DMS 273 (cell line): ENCODE data around the gene SERPING1.
A peak's percentile ranks its signal among the peaks of the same experiment; 100 is the strongest.

Source experiments
- DNase-seq: peaks from one replicate; lab custom pipeline; 2025; ENCODE audit not compliant: unreplicated experiment; lab: John Stamatoyannopoulos, UW

Gene SERPING1

DNA sequence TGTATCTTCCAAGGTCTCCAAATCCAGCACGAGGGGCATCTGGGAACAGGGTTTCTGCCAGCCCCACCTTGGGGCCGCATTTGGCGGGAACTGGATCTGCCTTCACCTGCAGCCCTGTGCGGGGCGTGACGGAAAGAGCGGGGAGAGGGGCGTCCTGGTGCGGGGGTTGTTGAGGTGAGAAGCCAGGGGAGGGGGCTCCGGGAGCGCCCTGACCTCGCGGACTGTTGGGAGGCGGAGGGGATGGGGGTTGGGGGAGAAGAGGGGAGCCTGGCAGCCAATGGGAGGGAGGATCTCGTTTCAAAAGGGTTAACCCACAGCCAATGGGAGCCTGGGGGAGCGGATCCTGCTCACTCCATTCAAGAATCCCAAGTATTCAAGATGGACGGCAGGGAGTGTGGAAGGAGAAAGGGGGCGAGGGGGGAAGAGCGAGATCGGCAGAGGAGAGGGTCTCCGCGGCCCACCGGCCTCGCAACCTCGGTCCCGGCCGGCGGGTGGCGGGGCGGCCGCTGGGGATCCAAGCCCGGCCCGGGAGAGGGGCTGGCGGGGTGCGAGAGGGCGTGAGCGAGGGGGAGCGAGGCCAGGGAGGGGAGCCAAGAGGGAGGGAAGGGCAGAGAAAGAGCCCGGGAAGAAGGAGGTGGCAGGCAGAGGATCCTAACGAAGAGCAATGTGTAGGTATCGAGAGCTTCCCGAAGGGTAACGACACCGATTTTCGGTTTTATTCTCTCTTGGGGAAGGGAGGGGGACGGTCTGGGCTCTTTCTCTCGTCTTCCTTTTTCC, 40.7 kb downstream of the SERPING1 start:
- peak; percentile 80 for DNase-seq

DNA sequence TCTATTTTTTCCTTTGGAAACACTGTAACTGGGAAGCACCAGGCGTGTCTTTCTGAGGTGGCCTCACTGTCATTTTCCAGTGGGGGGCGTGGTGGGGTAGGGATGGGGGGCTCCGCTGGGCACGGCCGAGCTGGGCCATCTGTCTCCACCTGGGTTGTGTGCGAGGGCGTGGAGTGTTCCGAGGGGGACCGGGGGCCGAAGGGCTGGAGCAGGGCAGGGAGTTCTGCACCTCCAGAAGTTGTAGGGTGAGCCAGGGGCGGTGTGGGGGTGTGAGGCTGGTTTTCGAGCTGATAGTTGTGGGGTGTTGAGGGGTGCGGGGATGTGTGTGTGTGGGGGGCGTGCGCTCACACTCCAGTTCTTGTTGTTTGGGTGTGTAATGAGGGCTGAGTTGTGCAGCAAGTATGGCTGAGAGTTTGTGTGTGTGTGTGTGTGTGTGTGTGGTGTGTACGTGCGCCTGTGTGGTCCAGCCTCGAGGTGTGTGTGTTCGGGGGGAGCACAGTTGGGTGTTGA, 41.4 kb downstream of the SERPING1 start:
- no peak for DNase-seq

DNA sequence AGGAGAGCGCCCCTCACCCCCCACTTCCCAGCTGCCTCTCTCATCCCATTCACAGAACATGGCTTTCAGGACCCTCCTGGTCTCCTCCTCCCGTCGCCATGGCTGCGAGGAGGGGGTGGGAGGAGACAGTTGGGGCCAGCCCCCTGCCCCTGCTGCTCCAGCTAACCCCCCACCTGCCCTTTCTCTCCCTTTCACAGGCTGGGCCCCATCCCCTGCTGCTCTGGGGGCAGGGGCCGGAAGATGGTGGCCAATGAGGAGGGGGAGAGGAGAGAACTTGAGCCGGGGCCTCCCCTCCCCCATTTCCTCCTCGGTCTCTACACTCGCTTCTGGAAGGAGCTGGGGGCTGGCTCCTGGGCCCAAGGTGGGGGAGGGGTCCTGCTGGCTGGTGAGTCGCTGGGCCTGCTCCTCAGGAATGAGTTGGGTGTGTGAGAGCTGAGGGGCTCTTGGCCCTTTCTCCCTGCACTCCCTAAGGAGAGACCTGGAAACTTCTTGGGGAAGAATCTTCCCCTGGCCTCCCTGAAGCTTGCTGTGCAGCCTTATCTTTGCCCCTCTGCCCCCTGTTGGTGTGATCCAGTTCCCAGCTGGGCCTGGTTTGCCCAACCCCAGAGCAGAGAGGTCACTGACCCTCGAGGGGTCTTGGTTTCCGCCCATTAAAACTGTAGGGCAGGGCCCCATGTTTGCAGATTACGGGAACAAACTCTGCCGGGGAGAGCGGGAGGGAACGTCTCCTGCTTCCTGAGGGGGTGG, 42.0 kb downstream of the SERPING1 start:
- peak; percentile 38 for DNase-seq

DNA sequence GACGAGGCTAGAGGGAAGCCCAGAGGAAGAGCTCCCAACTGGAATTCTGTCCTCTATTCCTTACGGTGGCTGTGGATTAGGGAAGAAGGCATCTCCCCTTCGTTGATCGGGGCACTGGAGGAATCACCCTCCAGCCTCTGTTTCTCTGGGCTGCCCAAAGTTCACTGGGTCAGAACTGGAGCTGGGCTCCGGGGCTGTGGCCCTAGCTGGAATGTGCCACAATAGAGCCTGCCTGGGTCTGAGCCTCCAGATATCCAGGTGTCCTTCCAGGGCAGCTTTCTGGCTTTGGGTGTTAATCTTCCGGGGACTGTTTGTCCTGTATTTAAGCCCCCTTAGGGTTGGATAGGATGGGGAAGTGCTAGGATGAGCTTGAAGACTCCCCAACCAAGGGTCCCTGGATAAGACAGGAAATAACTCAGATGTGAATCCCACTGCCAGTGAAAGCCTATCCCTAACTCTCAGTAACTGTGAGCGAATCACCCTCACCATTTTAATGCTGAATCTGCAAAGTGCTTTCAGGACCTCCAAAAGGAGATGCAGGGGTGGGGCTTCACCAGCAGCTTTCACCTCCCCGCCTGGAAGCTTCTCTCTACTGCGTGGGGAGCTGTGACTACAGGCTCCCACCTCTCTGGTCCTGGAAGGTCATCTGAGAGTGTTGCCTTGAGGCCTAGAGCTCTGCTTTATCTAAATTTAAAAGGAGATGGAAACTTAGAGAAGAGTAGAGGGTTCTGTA, 42.7 kb downstream of the SERPING1 start:
- no peak for DNase-seq

DNA sequence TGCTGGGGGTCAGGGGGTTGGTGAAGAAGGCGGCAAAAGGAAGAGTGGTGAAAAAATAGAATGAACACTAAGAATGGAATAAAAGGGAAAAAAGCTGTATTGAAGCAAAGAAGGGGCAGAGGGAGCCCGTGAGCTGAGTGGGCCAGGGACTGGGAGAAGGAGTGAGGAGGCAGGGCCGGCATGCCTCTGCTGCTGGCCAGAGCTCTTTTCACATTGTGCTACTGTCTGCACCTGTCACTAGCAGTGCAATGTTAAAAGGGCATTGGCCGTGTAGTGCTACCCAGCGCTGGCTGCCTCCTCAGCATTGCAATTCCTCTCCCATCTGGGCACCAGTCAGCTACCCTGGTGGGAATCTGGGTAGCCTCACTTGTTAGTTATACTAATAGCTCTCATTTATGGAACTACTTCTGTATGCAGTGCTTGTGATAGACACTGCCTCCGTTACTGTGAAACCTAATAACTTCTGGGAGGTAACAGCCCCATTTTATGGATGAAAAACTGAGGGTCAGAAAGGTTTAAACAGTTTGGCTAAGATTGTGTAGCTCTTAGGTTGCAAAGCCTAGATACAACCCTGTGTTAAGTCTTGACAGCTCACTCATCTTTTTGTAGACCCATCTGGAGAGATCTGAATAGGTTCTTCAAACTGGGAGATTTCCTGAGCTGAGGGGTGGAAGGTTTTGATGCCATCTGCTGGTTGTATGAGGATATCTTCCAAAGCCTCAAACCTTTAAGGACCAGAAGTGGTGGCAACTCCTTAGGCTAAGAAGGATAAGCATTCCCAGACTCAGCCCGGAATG, 43.7 kb downstream of the SERPING1 start:
- peak; percentile 63 for DNase-seq

DNA sequence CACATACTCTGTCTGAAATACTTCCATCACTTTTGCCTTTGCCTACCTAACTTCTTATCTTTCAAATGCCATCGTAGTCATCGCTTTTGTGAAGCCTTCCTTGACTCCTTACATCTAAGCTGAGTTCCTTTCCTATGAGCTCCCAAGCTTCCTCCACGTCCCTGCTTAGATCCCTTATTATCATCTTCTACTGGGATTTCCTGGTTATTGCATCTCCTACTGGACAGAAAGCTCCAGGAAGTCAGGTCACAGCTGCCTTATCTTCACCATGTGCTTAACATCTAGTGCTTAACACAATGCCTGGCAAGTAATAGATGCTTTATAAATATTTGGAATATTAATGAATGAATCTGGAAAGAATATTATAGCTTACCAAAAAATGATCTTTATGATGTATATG, 46.3 kb downstream of the SERPING1 start:
- no peak for DNase-seq

DNA sequence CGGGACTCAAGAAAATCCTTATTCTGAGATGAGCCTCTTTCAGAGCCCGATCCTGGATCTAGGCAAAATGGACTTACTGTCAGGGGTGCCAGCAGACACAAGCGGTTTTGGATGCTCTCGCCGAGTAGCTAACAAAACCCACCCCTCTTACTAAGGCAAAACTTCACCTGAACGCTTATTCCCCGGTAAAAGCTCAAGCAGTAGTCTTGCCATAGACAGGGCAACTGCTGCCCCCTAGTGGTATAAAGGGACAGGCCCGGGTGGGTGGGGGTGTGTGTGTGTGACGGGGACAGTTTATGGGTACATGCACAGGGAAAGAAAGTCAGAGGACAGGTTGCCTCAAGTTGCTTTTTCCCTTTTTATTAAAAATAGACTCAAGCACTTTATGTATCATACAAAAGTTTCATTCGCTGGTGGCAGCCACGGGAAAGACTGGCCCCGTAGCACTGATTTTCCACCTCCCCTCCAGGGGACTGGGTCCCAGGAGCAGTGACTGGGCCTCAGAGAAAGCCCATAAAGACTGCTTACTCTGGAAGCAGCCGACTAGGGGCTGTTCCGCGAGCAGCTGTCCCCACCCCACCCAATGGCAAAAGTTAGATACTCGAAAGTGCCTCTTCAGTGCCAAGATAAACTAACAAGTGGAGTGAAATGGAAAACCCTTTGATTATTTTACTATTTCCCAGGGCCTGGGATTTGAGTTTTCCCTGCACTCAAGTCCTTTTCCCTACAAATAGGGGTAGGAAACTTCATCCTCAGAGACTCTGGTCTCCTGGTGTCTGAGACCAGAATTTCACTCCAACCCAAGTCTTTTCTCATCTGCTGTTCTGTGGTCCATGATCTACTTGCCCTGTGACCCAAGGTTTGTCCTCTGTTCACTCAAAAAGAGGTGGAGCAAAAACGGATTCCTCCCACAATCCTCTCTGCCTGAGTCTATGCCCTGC, 47.5 kb downstream of the SERPING1 start:
- peak; percentile 84 for DNase-seq

DNA sequence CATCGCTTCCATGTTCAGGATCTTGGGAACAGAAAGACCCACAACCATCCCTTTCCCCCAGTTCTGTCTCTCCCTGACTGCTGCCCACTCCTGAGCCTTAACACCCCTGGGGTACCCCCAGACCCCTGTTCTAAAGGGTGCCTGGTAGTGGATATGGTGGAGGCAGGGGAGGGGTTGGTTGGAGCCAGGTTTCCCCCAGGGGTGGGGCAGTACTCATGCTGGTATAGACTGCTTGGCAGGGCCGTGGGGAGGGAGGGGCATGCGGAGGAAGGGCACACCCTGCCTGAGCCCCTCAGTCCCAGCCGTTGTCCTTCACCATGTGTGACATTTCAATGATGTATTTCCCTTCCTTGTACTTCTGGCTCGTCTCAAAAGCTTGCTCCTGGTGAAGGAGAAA, 48.2 kb downstream of the SERPING1 start:
- no peak for DNase-seq

DNA sequence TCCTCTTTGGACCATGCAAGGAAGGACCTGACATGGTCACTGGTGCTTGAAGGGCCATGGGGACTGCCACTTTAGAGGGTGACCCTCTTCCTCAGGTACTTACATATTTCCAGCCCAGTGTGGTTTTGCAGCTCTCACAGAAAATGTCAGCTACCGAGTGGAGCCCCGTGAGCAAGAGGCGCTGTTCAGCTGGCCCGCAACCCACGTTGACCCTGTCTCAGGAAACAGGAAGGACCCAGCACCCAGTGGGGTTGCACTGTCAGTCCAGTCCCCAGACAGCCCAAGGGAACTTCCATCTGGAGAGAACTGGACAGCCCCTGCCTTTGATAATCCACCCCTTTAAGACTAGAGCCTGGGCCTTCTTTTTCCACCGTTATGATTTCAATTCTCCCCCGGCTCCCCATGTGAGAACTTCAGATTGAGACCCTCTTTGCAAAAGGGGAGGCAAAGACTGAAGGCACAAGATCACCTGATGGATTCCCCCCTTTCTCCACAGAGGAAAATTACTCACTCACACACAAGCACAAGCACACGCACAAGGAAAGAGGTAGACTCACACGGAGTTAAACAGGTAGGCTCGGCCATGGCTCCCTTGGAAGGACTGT, 48.8 kb downstream of the SERPING1 start:
- no peak for DNase-seq

DNA sequence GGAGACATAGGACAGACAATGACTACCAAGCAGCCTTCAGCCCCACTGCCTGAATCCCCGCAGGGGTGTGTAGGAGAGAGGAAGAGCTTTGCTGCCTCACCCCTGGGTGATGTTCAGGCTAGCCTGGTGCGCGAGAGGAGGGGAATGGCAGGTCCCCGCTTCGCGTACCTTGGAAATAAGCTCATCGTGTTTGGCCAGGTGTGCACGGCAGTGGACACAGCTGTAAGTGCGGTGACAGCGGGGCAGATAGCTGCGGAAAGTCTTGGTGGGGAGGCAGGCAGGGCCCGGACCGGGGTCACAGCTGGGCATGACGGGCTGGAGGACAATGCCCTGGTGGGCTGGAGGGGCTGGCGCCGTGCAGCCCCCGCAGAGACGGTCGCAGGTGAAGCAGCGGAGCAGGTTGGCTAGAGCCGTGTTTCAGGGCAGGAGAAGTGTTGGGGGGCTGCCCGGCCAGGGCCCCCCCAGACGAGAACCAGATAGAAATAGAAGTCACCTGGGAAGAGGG, 49.4 kb downstream of the SERPING1 start:
- no peak for DNase-seq

DNA sequence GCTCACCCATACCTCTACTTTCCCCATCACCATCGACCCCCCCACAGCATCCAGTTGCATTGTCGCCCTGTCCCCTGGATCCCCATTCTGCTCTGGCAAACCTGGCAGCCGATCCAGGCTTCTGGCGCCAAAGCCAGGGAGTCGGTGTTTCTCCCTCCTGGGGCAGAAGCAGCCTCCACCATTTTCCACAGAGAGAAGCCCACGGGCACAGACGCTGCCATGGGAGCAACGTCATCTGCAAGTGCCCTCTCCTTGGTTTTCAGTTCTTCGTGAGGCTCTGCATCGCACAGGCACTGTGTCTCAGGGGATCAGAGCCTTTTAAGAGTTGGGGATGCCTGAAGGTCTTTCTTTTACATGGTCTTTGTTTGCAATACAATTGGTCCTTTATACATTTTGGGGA, 49.9 kb downstream of the SERPING1 start:
- no peak for DNase-seq

DNA sequence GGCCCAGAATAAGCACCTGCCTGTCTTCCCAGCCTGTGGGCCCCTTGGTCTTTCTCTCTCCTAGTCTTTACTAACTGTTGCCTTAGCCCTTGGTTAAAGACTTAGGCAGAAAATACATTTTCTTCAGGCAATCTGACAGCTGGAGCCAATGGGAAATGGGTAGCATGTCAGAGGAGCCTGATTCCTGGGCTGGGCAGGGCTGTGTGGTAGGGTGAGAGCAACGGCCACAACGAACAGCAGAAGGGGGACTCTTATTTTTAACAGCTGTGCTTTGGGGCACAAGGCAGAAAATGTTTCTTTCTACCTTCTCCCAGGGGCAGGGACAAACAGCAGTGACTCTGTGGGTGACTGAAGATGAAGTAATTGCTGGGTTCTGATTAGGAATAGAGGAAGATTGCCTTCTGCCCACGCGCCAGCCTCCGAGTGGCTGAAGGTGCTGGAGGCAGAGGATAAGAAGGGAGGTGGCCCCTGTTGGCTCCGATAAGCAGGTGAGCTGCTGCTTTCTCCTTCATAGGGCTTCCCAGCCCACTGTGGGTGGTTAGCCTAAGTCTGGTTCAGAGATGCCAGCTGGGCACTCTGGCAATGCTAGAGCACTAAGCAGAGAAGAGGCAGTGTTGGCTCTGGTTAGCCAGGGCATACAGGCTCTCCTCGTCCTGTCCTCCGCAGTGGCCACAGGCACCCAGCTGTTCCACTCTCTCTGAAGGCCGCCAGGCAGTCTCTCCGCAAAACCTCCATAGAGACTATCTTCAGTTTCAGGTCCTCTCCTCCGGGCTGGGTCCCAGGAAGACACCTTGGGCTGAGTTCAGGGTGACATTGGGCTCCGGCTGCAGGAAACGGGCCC, 50.7 kb downstream of the SERPING1 start:
- peak; percentile 38 for DNase-seq

DNA sequence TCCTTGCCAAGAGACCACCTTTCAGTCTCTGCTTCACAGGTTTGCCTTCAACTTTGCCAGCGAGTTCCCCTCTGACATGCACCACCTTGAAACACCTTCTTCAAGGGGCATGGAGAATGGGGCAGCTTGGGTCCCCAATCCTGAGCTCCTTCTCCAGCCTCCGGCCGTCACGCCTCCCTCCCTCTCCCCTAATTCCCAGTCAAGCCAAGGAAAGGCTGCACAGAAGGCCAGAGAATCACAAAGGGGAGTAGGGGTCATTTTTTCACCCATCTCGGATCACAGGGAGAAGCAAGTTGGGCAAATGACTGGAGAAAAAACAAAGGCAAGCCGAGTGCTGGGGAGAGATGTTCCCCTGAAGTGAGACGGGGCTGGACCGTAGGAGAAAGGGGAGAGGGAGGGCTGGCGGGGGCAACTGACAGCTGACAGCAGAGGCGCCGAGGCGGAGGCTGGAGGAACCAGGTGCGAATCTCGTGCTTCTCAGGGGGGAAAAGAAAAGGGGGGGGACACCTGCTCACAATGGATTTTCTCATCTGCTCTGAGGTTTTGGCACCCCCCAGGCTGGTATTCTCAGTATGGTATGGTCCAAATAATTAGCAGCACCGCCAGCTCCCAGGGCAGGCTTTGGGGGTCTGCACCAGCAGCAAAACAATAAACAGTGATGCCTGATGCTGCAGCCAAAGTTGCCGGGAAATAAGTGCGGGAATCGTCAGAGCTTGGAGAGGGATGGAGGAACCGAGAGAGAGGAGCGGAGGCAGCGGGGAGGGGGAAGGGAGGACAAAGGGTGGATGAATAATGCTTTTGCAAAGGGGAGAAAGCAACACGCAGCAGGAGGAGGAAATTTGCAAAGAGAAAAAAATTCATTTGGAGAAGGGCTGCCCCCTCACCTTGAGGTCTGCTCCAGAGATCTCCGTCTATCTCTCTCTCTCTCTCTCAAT, 51.6 kb downstream of the SERPING1 start:
- DNase-seq: no peak

DNA sequence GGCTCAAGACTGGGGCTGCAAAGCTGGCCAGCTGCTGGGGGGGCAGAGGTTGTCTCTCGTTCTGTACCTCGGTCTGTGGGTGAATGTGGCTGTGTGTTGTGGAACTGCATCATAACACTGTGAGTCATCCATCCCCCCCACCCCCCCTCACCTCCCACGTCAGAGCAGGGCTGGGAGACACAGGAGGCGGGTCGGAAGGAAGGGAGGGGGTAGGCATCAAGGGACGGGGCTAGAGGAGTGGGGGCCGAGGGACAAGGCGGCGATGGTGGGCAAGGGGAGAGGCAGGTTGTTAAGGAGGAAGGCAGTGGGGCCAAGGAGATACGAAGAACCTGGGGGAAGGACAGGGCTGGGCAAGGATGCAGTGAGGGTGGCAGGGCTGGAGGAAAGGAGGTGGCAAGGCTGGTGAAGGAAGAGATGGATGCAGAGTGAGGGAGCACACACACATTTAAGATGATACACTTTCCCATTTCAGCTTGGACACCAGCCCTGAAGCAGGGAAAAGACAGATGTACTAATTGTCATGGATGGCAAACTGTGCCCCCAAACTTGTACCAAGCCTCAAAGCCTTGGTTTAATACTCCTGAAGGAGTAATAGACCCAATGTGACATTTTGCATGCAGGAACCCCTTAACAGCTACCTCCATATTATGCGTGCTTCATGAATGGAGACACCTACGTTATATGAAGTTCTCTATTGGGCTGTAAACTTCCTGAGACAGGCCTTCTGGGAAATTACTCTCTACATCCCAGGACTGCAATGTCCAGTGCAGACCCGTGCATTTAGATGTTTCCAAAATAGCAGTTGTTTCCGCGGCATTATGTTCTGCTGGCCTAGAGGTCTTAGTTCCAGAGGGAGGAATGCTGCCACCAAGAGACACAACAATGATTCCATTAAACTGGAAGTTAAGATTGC, 52.6 kb downstream of the SERPING1 start, which contains the start of gene YPEL4:
Gene YPEL4, minus strand, starts transcription at position 87 of the 913 bp plus-strand sequence. CDS start 2,805 bp downstream, outside the sequence.
- peak; percentile 18 for DNase-seq

DNA sequence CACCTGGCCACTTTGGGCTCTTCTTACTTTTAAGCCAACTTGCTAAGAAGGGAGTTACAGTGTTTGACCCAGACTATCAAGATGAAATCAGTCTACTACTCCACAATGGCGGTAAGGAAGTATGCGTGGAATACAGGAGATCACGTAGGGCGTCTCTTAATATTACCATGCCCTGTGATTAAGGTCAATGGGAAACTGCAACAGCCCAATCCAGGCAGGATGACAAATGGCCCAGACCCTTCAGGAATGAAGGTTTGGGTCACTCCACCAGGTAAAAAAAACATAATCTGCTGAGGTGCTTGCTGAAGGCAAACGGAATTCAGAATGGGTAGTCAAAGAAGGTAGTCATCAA, 53.2 kb downstream of the SERPING1 start:
- DNase-seq: no peak

DNA sequence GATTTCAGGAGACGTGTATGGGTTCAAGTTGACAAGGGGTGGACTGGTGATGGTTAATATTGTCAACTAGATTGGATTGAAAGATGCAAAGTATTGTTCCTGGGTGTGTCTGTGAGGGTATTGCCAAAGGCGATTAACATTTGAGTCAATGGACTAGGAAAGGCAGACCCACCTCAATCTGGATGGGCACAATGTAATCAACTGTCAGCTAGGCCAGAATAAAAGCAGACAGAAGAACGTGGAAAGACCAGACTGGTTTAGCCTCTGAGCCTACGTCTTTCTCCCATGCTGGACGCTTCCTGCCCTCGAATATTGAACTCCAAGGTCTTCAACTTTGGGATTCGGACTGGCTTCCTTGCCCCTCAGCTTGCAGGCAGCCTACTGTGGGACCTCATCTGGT, 53.9 kb downstream of the SERPING1 start:
- DNase-seq: no peak
